GM18508 (cell line): ENCODE data around the gene CNKSR2.
A peak's percentile ranks its signal among the peaks of the same experiment; 100 is the strongest.

ENCODE experiments used
- ATAC-seq: cut with Tn5 transposase; IDR thresholded peaks from one replicate; pipeline ENCODE4 v1.9.1; 2021; ENCODE audit warnings: moderate number of reproducible peaks; ENCODE audit not compliant: insufficient read depth, unreplicated experiment

Gene CNKSR2

GRCh38 chrX:21661316-21661715 is 287.1 kb downstream of the CNKSR2 start:
- no peak for ATAC-seq

- no peak for ATAC-seq
These were observed 288.5 kb downstream of the CNKSR2 start for GRCh38 chrX:21662761-21663160.

GRCh38 chrX:21666252-21666651 is 292.0 kb downstream of the CNKSR2 start:
- ATAC-seq = no peak

- no peak for ATAC-seq
These were observed 292.5 kb downstream of the CNKSR2 start for GRCh38 chrX:21666679-21667078.

- ATAC-seq = no peak
These were observed 300.4 kb downstream of the CNKSR2 start for GRCh38 chrX:21674430-21675186.

GRCh38 chrX:21675931-21676330 is 301.7 kb downstream of the CNKSR2 start:
- ATAC-seq = no peak

GRCh38 chrX:21678048-21678612 is 303.9 kb downstream of the CNKSR2 start:
- no peak for ATAC-seq

GRCh38 chrX:21683941-21684340 is 309.7 kb downstream of the CNKSR2 start:
- ATAC-seq = no peak

GRCh38 chrX:21691512-21692018 is 317.3 kb downstream of the CNKSR2 start:
- ATAC-seq = no peak

GRCh38 chrX:21698272-21698671 is 324.1 kb downstream of the CNKSR2 start:
- peak; percentile 62 for ATAC-seq

GRCh38 chrX:21699136-21699535 is 324.9 kb downstream of the CNKSR2 start:
- ATAC-seq = no peak

GRCh38 chrX:21700275-21700674 is 326.1 kb downstream of the CNKSR2 start:
- ATAC-seq = no peak

GRCh38 chrX:21700967-21701366 is 326.7 kb downstream of the CNKSR2 start:
- ATAC-seq = no peak

GRCh38 chrX:21702725-21703124 is 328.5 kb downstream of the CNKSR2 start:
- ATAC-seq = no peak
